ENCODE measurements around the gene SLC30A1. TPM values are rescaled to one million over a fixed set of nuclear protein-coding genes. Genes with fewer than 3 reads are reported as not detected.

Gene SLC30A1
- polyA plus RNA-seq, 1 experiment: 12.8 TPM

DNA sequence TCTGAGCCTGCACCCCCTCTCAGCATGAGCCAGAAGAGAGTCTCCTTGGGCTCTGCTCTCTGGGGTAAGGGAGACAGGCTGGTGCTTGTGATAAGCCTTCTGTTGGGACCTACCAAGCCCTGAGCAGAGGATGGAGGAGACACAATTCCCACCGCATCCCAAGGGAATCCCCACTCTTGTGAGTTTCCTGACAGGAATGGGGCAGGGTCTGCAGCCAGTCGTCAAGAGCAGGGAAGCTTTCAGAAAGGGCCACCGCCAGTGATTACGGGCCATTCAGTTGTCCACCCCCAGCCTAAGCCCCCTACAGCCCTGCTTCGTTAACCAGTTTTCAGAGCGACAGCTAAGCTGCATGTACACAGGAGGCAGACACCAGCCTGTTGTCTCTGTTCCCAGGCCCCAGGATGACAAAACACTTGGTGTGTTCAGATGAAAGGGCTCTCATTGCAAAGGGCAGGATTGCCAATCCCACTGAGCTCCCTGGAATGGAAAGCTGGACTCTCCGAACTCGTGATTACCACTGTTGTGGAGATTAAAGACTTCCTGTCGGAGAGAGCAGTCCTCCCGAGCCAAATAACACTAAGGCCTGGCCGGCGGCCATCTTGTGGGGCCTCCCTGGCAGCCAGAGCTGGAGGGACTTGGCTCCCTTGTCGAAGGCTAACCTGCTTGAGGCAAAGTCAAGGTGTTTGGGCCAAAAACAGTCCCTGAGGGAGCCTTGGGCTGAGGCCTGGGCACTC is 37.4 kb upstream of the SLC30A1 start:
- Histone ChIP-seq H3K9me3 (ENCODE audit: control insufficient read depth, insufficient read depth, low read length) (no peaks in the 10 kb centered on the region), H3K27ac (ENCODE audit: low read depth, low read length) (no peak overlapping the region), H3K4me3 (ENCODE audit: low read depth, low read length) (no peak overlapping the region), H3K27me3 (ENCODE audit: control insufficient read depth, insufficient read depth, low read length) (no peaks in the 10 kb centered on the region)
- DNase-seq (ENCODE audit: low read depth, low spot score): no peak
- ChIA-PET POLR2A (no interaction called here), CTCF (interaction anchor here (2.2 kb wide), 1 partner anchor 102 kb away, joined by 9 read pairs; no protein-coding TSS in a partner anchor)
- no peak for TF ChIP-seq CTCF (IDR thresholded peaks at IDR 0.05; ENCODE audit: low read depth, low read length)

GRCh38 chr1:211614615-211615014 is 35.7 kb upstream of the SLC30A1 start:
- POLR2A ChIA-PET: no interaction called here
- no peaks in the 10 kb centered on the region for H3K9me3 ChIP-seq (ENCODE audit: control insufficient read depth, insufficient read depth, low read length)
- CTCF ChIA-PET: no interaction called here
- H3K27ac ChIP-seq (ENCODE audit: low read depth, low read length): no peak overlapping the region
- TF ChIP-seq CTCF (IDR thresholded peaks at IDR 0.05; ENCODE audit: low read depth, low read length): no peak
- DNase-seq (ENCODE audit: low read depth, low spot score): no peak
- no peaks in the 10 kb centered on the region for H3K27me3 ChIP-seq (ENCODE audit: control insufficient read depth, insufficient read depth, low read length)
- no peak overlapping the region for H3K4me3 ChIP-seq (ENCODE audit: low read depth, low read length)

DNA sequence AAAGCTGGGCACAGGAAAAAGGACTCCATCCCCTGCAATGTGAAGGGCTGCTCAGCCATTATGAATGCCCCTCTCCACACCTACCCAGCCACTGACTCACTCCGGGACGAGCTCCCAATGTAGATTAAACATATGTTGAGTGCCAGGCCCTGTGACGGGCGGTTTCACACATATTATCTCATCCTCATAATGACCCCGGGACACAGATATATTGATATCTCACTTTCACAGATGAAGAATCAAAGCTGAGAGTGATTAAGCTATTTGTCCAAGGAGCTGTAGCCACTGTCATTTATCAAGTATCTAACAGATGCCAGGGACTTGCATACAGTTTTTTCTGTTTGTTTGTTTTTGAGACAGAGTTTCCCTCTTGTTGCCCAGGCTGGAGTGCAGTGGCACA is 35.0 kb upstream of the SLC30A1 start:
- no peak for DNase-seq (ENCODE audit: low read depth, low spot score)
- CTCF ChIA-PET: interaction anchor here (0.5 kb wide), 1 partner anchor 40 kb away, joined by 3 read pairs; no protein-coding TSS in a partner anchor
- Histone ChIP-seq H3K9me3 (ENCODE audit: control insufficient read depth, insufficient read depth, low read length) (no peaks in the 10 kb centered on the region), H3K4me3 (ENCODE audit: low read depth, low read length) (no peak overlapping the region), H3K27me3 (ENCODE audit: control insufficient read depth, insufficient read depth, low read length) (no peaks in the 10 kb centered on the region), H3K27ac (ENCODE audit: low read depth, low read length) (peak overlapping the region; percentile 47)
- POLR2A ChIA-PET: interaction anchor here (1.1 kb wide), 1 partner anchor 11 kb away, joined by 4 read pairs; no protein-coding TSS in a partner anchor
- no peak for TF ChIP-seq CTCF (IDR thresholded peaks at IDR 0.05; ENCODE audit: low read depth, low read length)

GRCh38 chr1:211613108-211613947 is 34.4 kb upstream of the SLC30A1 start:
- CTCF ChIA-PET: no interaction called here
- Histone ChIP-seq H3K4me3 (ENCODE audit: low read depth, low read length) (no peak overlapping the region), H3K27me3 (ENCODE audit: control insufficient read depth, insufficient read depth, low read length) (no peaks in the 10 kb centered on the region), H3K9me3 (ENCODE audit: control insufficient read depth, insufficient read depth, low read length) (no peaks in the 10 kb centered on the region), H3K27ac (ENCODE audit: low read depth, low read length) (peak overlapping the region; percentile 89)
- peak; percentile 75 for DNase-seq (ENCODE audit: low read depth, low spot score)
- POLR2A ChIA-PET: interaction anchor here (0.6 to 1.1 kb wide), 5 partner anchors 10 to 305 kb away, joined by 3 to 11 read pairs (median 5); partner anchors contain the start of gene SLC30A1
- TF ChIP-seq CTCF (IDR thresholded peaks at IDR 0.05; ENCODE audit: low read depth, low read length): no peak

- Histone ChIP-seq H3K27ac (ENCODE audit: low read depth, low read length) (peak overlapping the region; percentile 89), H3K27me3 (ENCODE audit: control insufficient read depth, insufficient read depth, low read length) (no peaks in the 10 kb centered on the region), H3K9me3 (ENCODE audit: control insufficient read depth, insufficient read depth, low read length) (no peaks in the 10 kb centered on the region), H3K4me3 (ENCODE audit: low read depth, low read length) (no peak overlapping the region)
- DNase-seq (ENCODE audit: low read depth, low spot score): no peak
- POLR2A ChIA-PET: interaction anchor here (0.6 to 1.1 kb wide), 5 partner anchors 10 to 304 kb away, joined by 3 to 11 read pairs (median 5); partner anchors contain the start of gene SLC30A1
- no peak for TF ChIP-seq CTCF (IDR thresholded peaks at IDR 0.05; ENCODE audit: low read depth, low read length)
- CTCF ChIA-PET: interaction anchor here (0.7 kb wide), 1 partner anchor 27 kb away, joined by 4 read pairs; no protein-coding TSS in a partner anchor
Measured at GRCh38 chr1:211612786-211613107, 33.8 kb upstream of the SLC30A1 start.

Data from AG04450 (cell line).